K562 (cell line): ENCODE measurements around the gene ADAT3. TPM values are rescaled to one million over a fixed set of nuclear protein-coding genes. Genes with fewer than 3 reads are reported as not detected.
A peak's percentile ranks its signal among the peaks of the same experiment; 100 is the strongest.

ENCODE experiments used
- CREB1 ChIP-seq, 2 experiments: sonication (generic) in 1 of 2; formaldehyde crosslinking in 1 of 2; IDR thresholded peaks; 2 replicates each; pipeline versions ENCODE4 v1.6.1 to v1.8.0; 2012 to 2022; ENCODE audit warnings: inconsistent platforms in 1 of 2, mild to moderate bottlenecking in 1 of 2, missing genetic modification reagents in 1 of 2, moderate library complexity in 1 of 2
- RBM14 ChIP-seq: fragments of 200-400 bp; formaldehyde crosslinking; IDR thresholded peaks from 2 replicates; pipeline ENCODE4 v1.6.1; 2018; ENCODE audit warnings: low read depth, mild to moderate bottlenecking, low read length, moderate library complexity, borderline replicate concordance; ENCODE audit not compliant: insufficient read depth
- RBM34 ChIP-seq: fragments of 200-400 bp; formaldehyde crosslinking; IDR thresholded peaks from 2 replicates; pipeline ENCODE4 v1.6.1; 2018; ENCODE audit warnings: low read length, borderline replicate concordance; ENCODE audit not compliant: insufficient read depth
- polyA plus RNA-seq, 8 experiments: library from polyadenylated mRNA; depleted of rRNA in 4 of 8; stranded (reverse) in 5 of 8; unstranded in 3 of 8; fragments of >200 nt; fragmentation: Nextera tagmentation in 2 of 8; fragmentation: Illumina TruSeq in 1 of 8; extraction: Ambion mirVana in 2 of 8; extraction: Trizol in 1 of 8; gene quantifications; 2 replicates each; pipeline versions ENCODE4 v1.2.1 to v1.2.3, GENCODE V29; 2011 to 2014; ENCODE audit warnings: inconsistent platforms in 1 of 8, missing spikeins in 1 of 8
- total RNA-seq, 7 experiments: library from RNA; depleted of rRNA in 6 of 7; stranded (reverse); fragments of >200 nt in 6 of 7; fragmentation: Illumina TruSeq in 2 of 7; extraction: Trizol in 2 of 7; gene quantifications; 2 replicates each; pipeline versions ENCODE4 v1.2.1 to v1.2.3, GENCODE V29; 2011 to 2021; ENCODE audit warnings: low replicate concordance in 1 of 7
- TF ChIP-seq, protein P1 (sequence below): sonication (generic); formaldehyde crosslinking; IDR thresholded peaks from 2 replicates; pipeline ENCODE4 v1.8.0; 2022; ENCODE audit warnings: mild to moderate bottlenecking, missing genetic modification reagents
- TF ChIP-seq, protein P2 (sequence below): sonication (generic); formaldehyde crosslinking; IDR thresholded peaks from 2 replicates; pipeline ENCODE4 v1.9.0; 2022; ENCODE audit warnings: mild to moderate bottlenecking, missing genetic modification reagents

The ADAT3 gene
- total and polyA plus RNA-seq, 9 of the 15 experiments (the other 6 are each of a cell fraction or from before 2014, with no cell fraction given), result 0.67 to 15.6 (median 7.8) TPM; not detected in 4

DNA sequence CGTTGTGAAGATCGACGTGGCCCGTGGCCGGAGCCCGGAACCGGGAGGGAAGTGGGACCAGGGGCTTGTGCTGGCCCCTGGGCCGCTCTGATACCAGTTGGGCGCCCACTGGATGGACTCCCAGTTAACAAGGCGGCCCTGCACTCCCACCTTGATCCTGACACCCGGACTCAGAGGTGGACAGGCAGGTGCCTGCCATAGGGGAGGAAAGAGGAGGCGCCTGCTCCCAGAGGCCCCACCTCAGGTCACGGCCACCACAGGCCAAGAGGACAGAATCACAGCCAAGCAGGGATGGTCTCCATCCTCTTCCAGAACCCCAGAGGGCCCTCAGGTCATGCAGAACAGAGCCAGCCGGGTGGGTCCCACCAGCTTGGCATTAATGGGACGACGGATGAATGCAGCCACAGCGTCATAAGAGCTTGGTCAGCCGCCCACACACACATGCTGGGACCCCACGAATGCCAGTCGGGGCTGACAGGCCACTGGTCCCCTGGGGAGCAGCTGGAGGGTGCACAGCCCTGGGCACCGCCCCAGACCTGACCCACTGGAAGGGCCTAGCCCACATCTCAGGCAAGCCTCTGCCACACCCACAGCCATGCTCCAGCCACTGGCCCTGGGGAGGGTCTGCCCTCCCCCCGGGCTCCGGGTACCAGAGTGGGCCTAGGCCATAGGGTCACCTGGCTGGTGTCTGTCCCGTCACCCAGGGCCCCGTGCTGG, 32.2 kb upstream of the ADAT3 start (continued):
- TF ChIP-seq, protein P1, sequence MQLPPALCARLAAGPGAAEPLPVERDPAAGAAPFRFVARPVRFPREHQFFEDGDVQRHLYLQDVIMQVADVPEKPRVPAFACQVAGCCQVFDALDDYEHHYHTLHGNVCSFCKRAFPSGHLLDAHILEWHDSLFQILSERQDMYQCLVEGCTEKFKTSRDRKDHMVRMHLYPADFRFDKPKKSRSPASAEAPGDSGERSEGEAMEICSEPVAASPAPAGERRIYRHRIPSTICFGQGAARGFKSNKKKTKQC, result 0 out of 2 replicates have a peak, but pooled peaks have one; percentile 17
- TF ChIP-seq, protein P2, sequence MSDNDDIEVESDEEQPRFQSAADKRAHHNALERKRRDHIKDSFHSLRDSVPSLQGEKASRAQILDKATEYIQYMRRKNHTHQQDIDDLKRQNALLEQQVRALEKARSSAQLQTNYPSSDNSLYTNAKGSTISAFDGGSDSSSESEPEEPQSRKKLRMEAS (CRISPR knock-in tag), result peak; percentile 2; the same call in 1 of the 2 replicates
- 0 out of 2 replicates have a peak, but pooled peaks have one; percentile 4 for TF ChIP-seq RBM14
- TF ChIP-seq CREB1 (IDR thresholded peaks at IDR 0.05), result no peak
- 0 out of 2 replicates have a peak, but pooled peaks have one; percentile 31 for TF ChIP-seq CREB1 (CRISPR knock-in tag; IDR thresholded peaks at IDR 0.05)
- no peak for TF ChIP-seq RBM34
